Measurements from ENCODE around the gene INPP5D.
A peak's percentile ranks its signal among the peaks of the same experiment; 100 is the strongest.

Gene INPP5D

GRCh38 chr2:233111427-233111826, 51.3 kb downstream of the INPP5D start:
- peaks cover 55% of the 10 kb centered on the region for H3K4me1 Mint-ChIP-seq
- no peak overlapping the region for H3K4me3 Mint-ChIP-seq
- no peak for ATAC-seq (ENCODE audit: low read depth)
- no peaks in the 10 kb centered on the region for H3K27me3 Mint-ChIP-seq
- DNase-seq (ENCODE audit: low spot score in 2 of 2) = no peak
- no peaks in the 10 kb centered on the region for H3K9me3 Mint-ChIP-seq
- peak overlapping the region; percentile 83 for H3K27ac Mint-ChIP-seq
- H3K36me3 Mint-ChIP-seq = peaks cover 9% of the 10 kb centered on the region

- no peak overlapping the region for H3K27ac Mint-ChIP-seq
- ATAC-seq (ENCODE audit: low read depth) = no peak
- H3K9me3 Mint-ChIP-seq = no peaks in the 10 kb centered on the region
- H3K4me3 Mint-ChIP-seq = no peak overlapping the region
- H3K27me3 Mint-ChIP-seq = no peaks in the 10 kb centered on the region
- H3K36me3 Mint-ChIP-seq = peaks cover 9% of the 10 kb centered on the region
- H3K4me1 Mint-ChIP-seq = peaks cover 50% of the 10 kb centered on the region
- no peak for DNase-seq (ENCODE audit: low spot score in 2 of 2)
Observed at GRCh38 chr2:233112329-233112728, 52.2 kb downstream of the INPP5D start.

- Mint-ChIP-seq H3K4me3 (no peak overlapping the region), H3K4me1 (peaks cover 50% of the 10 kb centered on the region), H3K27me3 (no peaks in the 10 kb centered on the region), H3K36me3 (peaks cover 9% of the 10 kb centered on the region), H3K9me3 (no peaks in the 10 kb centered on the region), H3K27ac (peak overlapping the region; percentile 18)
- no peak for DNase-seq (ENCODE audit: low spot score in 2 of 2)
- no peak for ATAC-seq (ENCODE audit: low read depth)
Observed at GRCh38 chr2:233112776-233113452, 52.8 kb downstream of the INPP5D start.

- ATAC-seq (ENCODE audit: low read depth) = no peak
- peak overlapping the region; percentile 18 for H3K27ac Mint-ChIP-seq
Observed at GRCh38 chr2:233114421-233114861, 54.3 kb downstream of the INPP5D start.

GRCh38 chr2:233115121-233115520, 55.0 kb downstream of the INPP5D start:
- peaks cover 55% of the 10 kb centered on the region for H3K4me1 Mint-ChIP-seq
- H3K36me3 Mint-ChIP-seq = peaks cover 20% of the 10 kb centered on the region
- H3K27me3 Mint-ChIP-seq = no peaks in the 10 kb centered on the region
- H3K9me3 Mint-ChIP-seq = no peaks in the 10 kb centered on the region
- H3K4me3 Mint-ChIP-seq = no peak overlapping the region
- ATAC-seq (ENCODE audit: low read depth) (no peak), DNase-seq (ENCODE audit: low spot score in 2 of 2) (no peak)
- no peak overlapping the region for H3K27ac Mint-ChIP-seq

More at GRCh38 chr2:233114421-233114861, 54.3 kb downstream of the INPP5D start:
- H3K27me3 Mint-ChIP-seq = no peaks in the 10 kb centered on the region
- DNase-seq (ENCODE audit: low spot score in 2 of 2) = no peak
- H3K9me3 Mint-ChIP-seq = no peaks in the 10 kb centered on the region
- peaks cover 51% of the 10 kb centered on the region for H3K4me1 Mint-ChIP-seq
- no peak overlapping the region for H3K4me3 Mint-ChIP-seq
- peaks cover 19% of the 10 kb centered on the region for H3K36me3 Mint-ChIP-seq

- Mint-ChIP-seq H3K27ac (peak overlapping the region; percentile 63), H3K4me3 (peak overlapping the region; percentile 28), H3K9me3 (no peaks in the 10 kb centered on the region), H3K36me3 (peaks cover 20% of the 10 kb centered on the region), H3K4me1 (peaks cover 52% of the 10 kb centered on the region), H3K27me3 (no peaks in the 10 kb centered on the region)
- ATAC-seq (ENCODE audit: low read depth) (no peak), DNase-seq (ENCODE audit: low spot score in 2 of 2) (no peak)
Observed at GRCh38 chr2:233115741-233116140, 55.6 kb downstream of the INPP5D start.

- Mint-ChIP-seq H3K9me3 (no peaks in the 10 kb centered on the region), H3K4me1 (peaks cover 50% of the 10 kb centered on the region), H3K36me3 (peaks cover 22% of the 10 kb centered on the region), H3K4me3 (no peak overlapping the region), H3K27me3 (no peaks in the 10 kb centered on the region), H3K27ac (peak overlapping the region; percentile 60)
- no peak for DNase-seq (ENCODE audit: low spot score in 2 of 2)
- ATAC-seq (ENCODE audit: low read depth) = no peak
Observed at GRCh38 chr2:233116946-233117345, 56.8 kb downstream of the INPP5D start.

GRCh38 chr2:233117351-233117750, 57.2 kb downstream of the INPP5D start:
- Mint-ChIP-seq H3K36me3 (peaks cover 26% of the 10 kb centered on the region), H3K4me3 (no peak overlapping the region), H3K9me3 (no peaks in the 10 kb centered on the region), H3K27me3 (no peaks in the 10 kb centered on the region), H3K27ac (peak overlapping the region; percentile 73), H3K4me1 (peaks cover 52% of the 10 kb centered on the region)
- ATAC-seq (ENCODE audit: low read depth) (no peak), DNase-seq (ENCODE audit: low spot score in 2 of 2) (no peak)

- no peaks in the 10 kb centered on the region for H3K9me3 Mint-ChIP-seq
- peaks cover 53% of the 10 kb centered on the region for H3K4me1 Mint-ChIP-seq
- H3K27ac Mint-ChIP-seq = peak overlapping the region; percentile 73
- H3K36me3 Mint-ChIP-seq = peaks cover 29% of the 10 kb centered on the region
- DNase-seq (ENCODE audit: low spot score in 2 of 2) (no peak), ATAC-seq (ENCODE audit: low read depth) (peak; percentile 37)
- H3K27me3 Mint-ChIP-seq = no peaks in the 10 kb centered on the region
- H3K4me3 Mint-ChIP-seq = peak overlapping the region; percentile 51
Observed at GRCh38 chr2:233117811-233118647, 57.9 kb downstream of the INPP5D start.

- Mint-ChIP-seq H3K27me3 (no peaks in the 10 kb centered on the region), H3K9me3 (no peaks in the 10 kb centered on the region), H3K4me1 (peaks cover 52% of the 10 kb centered on the region), H3K4me3 (no peak overlapping the region), H3K27ac (peak overlapping the region; percentile 73), H3K36me3 (peaks cover 28% of the 10 kb centered on the region)
- ATAC-seq (ENCODE audit: low read depth) = no peak
- no peak for DNase-seq (ENCODE audit: low spot score in 2 of 2)
Observed at GRCh38 chr2:233118648-233119000, 58.5 kb downstream of the INPP5D start.

- no peak overlapping the region for H3K4me3 Mint-ChIP-seq
- no peaks in the 10 kb centered on the region for H3K27me3 Mint-ChIP-seq
- peak overlapping the region; percentile 73 for H3K27ac Mint-ChIP-seq
- DNase-seq (ENCODE audit: low spot score in 2 of 2) (no peak), ATAC-seq (ENCODE audit: low read depth) (no peak)
- peaks cover 52% of the 10 kb centered on the region for H3K4me1 Mint-ChIP-seq
- H3K36me3 Mint-ChIP-seq = peaks cover 28% of the 10 kb centered on the region
- H3K9me3 Mint-ChIP-seq = no peaks in the 10 kb centered on the region
Observed at GRCh38 chr2:233119123-233119522, 59.0 kb downstream of the INPP5D start.

GRCh38 chr2:233119806-233120205, 59.7 kb downstream of the INPP5D start:
- ATAC-seq (ENCODE audit: low read depth) (no peak), DNase-seq (ENCODE audit: low spot score in 2 of 2) (no peak)
- Mint-ChIP-seq H3K4me3 (no peak overlapping the region), H3K27me3 (no peaks in the 10 kb centered on the region), H3K4me1 (peaks cover 58% of the 10 kb centered on the region), H3K27ac (peak overlapping the region; percentile 73), H3K9me3 (no peaks in the 10 kb centered on the region), H3K36me3 (peaks cover 32% of the 10 kb centered on the region)

- DNase-seq (ENCODE audit: low spot score in 2 of 2) (no peak), ATAC-seq (ENCODE audit: low read depth) (no peak)
- Mint-ChIP-seq H3K4me1 (peaks cover 60% of the 10 kb centered on the region), H3K9me3 (no peaks in the 10 kb centered on the region), H3K4me3 (no peak overlapping the region), H3K27me3 (no peaks in the 10 kb centered on the region), H3K36me3 (peaks cover 34% of the 10 kb centered on the region), H3K27ac (no peak overlapping the region)
Observed at GRCh38 chr2:233120459-233120858, 60.3 kb downstream of the INPP5D start.

GRCh38 chr2:233121856-233122255, 61.7 kb downstream of the INPP5D start:
- Mint-ChIP-seq H3K36me3 (peaks cover 38% of the 10 kb centered on the region), H3K27me3 (no peaks in the 10 kb centered on the region), H3K27ac (peak overlapping the region; percentile 69), H3K9me3 (no peaks in the 10 kb centered on the region), H3K4me3 (no peak overlapping the region), H3K4me1 (peaks cover 52% of the 10 kb centered on the region)
- ATAC-seq (ENCODE audit: low read depth) (no peak), DNase-seq (ENCODE audit: low spot score in 2 of 2) (no peak)

Measured in memory B cell (primary cell).